GM18873 (cell line): ENCODE measurements around the gene FHIT.

ENCODE experiments used
- ATAC-seq: cut with Tn5 transposase; IDR thresholded peaks from one replicate; pipeline ENCODE4 v1.9.1; 2021; ENCODE audit warnings: mild to moderate bottlenecking, moderate library complexity, moderate number of reproducible peaks; ENCODE audit not compliant: unreplicated experiment, low FRiP score

Gene FHIT

DNA sequence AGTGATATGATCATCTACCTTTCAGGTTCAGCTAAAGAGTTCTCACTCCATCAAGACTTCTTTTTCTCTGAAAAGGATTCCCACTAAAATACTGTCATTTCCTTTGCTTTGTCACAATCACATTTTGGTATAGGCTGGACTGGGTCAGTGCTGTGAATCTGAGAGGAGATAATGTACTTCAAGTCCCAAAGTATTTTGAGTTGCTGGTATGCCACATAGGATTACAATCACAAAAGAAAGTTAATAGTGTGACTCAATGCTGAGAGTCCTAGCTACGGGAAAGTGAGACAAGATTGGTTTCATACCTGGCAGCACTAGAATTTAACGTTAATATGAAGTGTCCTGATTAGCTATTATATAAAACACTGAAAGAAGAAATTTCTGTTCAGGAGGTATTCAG is 1073.5 kb downstream of the FHIT start:
- no peak for ATAC-seq

DNA sequence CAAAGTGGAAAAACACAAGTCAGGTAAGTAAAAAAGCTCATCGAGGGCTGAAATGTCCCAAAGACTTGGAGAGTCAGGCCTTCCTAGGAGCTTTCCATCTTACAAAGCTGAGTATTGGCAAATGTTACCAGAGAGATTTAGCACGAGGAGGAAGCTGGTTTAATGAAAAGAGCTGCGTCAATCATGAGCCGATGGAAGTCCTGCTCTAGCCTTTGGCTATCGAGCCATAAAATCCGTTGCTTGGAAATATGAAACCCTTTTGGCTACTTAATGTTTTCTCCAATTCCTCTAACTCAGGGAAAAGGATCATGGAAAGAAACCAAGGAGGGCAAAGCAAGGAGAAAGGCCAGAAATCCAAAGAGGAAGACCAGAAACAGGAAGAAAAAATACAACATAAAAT is 1074.6 kb downstream of the FHIT start:
- ATAC-seq, result no peak

DNA sequence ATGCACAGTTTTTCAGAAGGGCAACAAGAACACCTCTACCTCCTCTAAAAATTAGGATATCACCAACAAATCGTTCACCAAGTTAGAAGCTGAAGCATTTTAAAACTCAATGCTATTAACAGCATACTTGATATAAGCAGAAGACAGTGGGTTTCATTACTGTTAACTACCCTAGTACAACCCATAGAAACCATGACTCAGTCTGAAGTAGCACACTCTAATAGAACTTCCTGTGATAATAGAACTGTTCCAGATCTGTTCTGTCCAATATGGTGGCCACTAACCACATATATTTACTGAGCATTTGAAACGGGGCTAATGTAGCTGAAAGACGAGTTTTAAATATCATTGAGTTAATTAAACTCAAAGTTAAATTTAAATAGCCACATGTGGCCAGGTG is 1075.6 kb downstream of the FHIT start:
- ATAC-seq, result no peak

DNA sequence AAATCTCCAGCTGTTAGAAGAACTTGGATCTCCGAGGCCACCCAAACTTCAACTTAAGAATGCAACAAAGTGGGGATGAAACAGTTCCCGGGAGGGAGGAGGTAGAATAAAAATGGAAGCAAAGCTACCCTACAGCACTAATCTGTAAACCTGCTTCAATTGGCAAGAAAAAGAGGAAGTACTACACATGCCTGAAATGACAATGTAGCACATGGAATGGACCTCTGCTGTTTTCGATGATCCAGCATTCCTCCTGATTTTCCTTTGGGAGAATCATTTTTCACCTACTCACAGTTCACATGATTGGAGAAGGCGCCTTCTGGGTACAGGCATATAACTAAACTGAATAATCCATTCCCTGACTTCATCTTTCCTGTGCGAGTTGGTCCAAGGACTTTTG is 1081.5 kb downstream of the FHIT start:
- ATAC-seq, result no peak

GRCh38 chr3:60167186-60167585 is 1084.1 kb downstream of the FHIT start:
- ATAC-seq, result no peak

GRCh38 chr3:60160822-60161748 is 1090.2 kb downstream of the FHIT start:
- no peak for ATAC-seq

DNA sequence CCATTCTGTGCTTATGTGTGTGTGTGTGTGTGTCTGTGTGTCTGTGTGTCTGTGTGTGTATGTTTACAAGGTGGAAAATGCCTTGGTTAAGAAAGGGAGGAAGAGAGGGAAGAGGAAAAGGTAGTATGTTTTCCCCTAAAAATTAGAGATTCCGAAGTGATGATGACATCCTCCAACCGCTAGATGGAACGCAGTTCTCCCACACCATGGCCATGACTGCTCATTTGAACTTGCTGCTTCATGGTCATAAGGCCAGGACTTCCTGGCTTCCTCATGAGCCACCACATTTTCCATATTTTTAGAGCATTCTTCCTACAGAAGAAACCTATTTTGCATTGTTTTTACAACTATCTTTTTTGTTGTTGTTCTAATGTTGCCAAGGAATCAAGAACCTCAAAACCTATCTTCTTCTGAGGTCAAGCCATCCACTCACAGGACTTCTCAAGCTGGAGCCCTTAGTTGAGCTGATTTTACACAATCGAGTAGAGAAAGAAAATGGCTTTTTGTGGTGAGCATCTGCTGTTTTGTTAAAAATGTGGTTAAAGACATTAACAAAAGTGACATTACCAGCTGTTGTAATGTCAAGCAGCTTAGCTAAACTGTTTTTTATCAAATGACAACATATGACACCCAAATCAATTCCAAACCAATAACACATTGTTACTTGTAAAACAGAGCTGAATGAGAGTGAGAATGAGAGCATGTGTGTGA is 1091.0 kb downstream of the FHIT start:
- no peak for ATAC-seq

GRCh38 chr3:60158035-60158434 is 1093.2 kb downstream of the FHIT start:
- ATAC-seq, result no peak

- ATAC-seq, result no peak
Measured at GRCh38 chr3:60154011-60154410, 1097.2 kb downstream of the FHIT start.

GRCh38 chr3:60153221-60153999 is 1097.8 kb downstream of the FHIT start:
- ATAC-seq, result no peak

GRCh38 chr3:60149501-60149900 is 1101.8 kb downstream of the FHIT start:
- ATAC-seq, result no peak

DNA sequence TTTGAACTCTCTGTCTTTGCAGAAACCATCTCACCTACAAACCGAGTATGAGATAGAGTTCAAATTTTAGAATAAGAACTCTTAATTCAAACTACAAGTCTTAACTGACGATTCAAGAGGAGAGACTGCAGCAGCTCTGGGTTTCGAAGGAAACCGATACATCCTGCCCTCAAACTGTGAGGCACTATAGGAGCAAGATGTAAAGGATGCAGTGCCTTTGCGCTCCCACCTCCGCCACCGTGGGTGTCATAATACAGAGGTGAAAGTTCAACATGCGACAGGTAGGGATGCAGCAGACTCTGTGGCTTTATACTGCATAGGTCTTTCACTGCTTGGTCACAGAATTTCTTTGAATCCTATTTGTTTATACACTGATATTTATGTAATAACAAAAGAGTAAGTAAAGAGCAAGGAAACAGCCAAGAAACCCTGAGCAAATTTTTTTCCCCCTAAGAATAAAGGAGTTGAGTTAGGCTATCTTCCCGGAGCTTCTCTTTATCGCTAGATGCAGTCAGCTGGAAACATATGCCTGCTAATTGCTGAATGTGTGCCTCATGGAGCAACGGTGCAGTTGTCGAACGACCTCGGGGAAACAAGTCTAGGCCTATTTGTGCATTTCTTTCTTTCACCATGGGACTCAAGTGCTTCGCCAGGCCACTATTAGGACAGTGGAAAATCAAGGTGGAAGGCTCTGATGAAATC is 1103.9 kb downstream of the FHIT start:
- ATAC-seq, result no peak

DNA sequence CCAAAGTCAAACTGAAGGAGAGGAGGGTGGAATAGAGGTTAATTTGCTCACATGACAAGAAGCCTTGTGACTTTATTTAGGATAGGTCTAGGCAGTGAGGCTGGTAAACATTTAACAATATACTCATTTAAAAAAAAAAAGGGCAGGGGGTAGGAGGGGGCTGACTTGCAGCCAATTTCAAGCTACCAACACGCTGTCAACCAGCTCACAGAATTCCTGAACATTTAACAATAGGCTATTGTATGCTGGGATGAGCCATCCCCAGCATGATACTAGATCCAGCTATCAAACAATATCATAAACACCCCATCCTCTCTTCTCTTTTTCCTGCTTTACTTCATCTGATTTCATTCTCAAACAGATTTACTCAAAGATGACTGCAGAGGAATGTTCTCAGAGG is 1105.1 kb downstream of the FHIT start:
- no peak for ATAC-seq

DNA sequence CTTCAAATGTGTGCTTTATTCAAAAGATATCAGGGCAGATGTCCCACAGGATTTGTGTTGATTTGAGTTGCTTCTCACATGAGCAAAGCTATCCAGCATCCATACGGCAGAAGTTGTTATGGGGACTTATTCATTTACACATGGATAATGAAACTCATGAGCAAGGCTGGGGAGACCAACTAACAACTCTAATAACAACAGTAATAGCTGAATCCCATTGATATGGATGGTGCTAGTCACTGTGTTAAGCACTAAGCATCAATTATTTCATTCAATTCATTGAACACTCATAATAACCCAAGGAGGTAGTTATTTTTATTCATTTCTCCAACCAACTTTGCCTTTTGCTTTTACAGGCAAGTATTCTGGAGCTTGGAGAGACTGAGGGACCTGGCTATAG is 1107.2 kb downstream of the FHIT start:
- no peak for ATAC-seq

GRCh38 chr3:60142009-60142408 is 1109.2 kb downstream of the FHIT start:
- no peak for ATAC-seq

DNA sequence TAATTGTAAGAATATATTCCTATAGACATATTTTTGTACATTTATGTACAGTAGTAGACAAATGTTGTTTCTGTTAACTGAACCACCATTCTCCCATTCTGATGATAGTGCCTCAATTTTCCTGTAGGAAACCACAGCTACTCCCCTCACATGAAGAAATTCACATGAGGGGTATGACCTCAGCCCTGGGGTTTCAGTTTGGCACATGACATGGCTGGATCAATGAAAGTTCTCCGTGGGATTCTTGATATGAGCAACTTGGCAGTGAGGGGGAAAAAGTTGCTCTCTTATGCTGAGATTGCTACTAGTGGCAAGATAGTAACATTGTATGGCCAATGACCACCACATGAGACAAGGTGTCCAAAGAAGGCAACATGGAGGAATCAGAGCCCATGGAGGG is 1111.1 kb downstream of the FHIT start:
- ATAC-seq, result no peak

DNA sequence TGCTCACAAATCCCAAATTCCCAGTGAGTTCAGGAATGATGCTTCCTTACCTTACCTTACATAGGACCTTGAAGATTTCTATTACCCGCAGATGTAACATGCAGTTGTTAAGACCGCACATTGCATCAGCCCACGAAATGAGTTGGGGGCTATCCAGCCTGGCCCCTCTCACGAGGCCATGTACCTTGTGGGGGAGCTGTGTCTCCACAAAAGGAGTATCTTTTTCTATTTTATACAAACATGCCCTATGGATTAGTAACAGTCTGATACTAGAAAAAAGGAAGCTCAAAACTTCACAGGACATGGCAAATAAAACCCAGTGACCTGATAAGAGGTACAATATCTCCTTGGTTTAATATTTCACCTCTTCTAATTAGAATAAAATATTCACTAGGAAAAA is 1114.7 kb downstream of the FHIT start:
- no peak for ATAC-seq

DNA sequence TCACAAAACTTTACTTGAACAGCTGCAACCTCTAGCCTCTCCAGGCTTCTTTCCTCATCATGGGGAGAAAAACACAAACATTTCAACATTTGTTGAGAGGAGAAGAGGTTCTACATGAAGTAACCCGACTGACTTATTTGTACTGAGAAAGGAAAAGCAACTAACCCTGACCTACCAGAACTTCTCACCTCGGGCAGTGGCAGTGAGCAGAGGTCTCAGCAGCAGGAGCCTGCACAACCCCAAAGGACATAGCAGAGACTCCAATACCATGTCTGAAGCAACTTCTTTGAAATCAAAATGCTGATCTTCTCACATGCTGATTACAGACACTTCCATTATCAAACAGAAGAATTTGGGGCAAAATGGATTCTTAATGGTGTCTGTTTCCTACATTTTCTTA is 1115.8 kb downstream of the FHIT start:
- ATAC-seq, result no peak

GRCh38 chr3:60133269-60134162 is 1117.7 kb downstream of the FHIT start:
- ATAC-seq, result no peak
